ENCODE data around the gene TRIO. TPM values are rescaled to one million over a fixed set of nuclear protein-coding genes. Genes with fewer than 3 reads are reported as not detected.

Gene TRIO
- total RNA-seq, 1 experiment from 2014 or later, result 136 TPM

DNA sequence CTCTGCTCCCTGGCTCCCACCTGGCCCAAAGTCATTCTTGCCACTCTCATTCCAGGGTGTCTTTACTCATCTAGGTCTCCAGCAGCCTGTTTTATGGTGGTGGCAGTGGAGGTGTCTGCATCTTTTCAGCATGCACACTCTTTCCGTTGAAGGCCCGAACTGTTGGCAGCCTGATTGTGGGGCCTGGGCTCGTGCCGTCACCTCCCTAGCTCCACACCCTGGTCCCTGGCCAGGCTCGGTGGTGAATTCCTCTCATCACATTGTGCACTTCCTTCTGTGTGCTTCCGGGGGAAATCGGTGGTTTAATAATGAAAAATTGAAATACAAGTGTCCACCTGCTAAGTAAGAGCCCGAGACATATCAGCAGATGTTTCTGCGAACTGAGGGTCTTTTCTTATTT, 214.3 kb downstream of the TRIO start:
- DNase-seq (ENCODE audit: unreplicated experiment), result no peak
- TF ChIP-seq, protein P1, sequence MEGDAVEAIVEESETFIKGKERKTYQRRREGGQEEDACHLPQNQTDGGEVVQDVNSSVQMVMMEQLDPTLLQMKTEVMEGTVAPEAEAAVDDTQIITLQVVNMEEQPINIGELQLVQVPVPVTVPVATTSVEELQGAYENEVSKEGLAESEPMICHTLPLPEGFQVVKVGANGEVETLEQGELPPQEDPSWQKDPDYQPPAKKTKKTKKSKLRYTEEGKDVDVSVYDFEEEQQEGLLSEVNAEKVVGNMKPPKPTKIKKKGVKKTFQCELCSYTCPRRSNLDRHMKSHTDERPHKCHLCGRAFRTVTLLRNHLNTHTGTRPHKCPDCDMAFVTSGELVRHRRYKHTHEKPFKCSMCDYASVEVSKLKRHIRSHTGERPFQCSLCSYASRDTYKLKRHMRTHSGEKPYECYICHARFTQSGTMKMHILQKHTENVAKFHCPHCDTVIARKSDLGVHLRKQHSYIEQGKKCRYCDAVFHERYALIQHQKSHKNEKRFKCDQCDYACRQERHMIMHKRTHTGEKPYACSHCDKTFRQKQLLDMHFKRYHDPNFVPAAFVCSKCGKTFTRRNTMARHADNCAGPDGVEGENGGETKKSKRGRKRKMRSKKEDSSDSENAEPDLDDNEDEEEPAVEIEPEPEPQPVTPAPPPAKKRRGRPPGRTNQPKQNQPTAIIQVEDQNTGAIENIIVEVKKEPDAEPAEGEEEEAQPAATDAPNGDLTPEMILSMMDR (IDR thresholded peaks at IDR 0.05; ENCODE audit: unreplicated experiment), result no peak
- H3K9me3 Mint-ChIP-seq (ENCODE audit: unreplicated experiment), result no peaks in the 10 kb centered on the region
- intact Hi-C loops (cut with micrococcal nuclease), result no loop called here
- no peaks in the 10 kb centered on the region for H3K4me1 Mint-ChIP-seq (ENCODE audit: insufficient read depth, unreplicated experiment)
- H3K27ac Mint-ChIP-seq (ENCODE audit: low read depth, unreplicated experiment), result no peak overlapping the region
- CTCF ChIA-PET, result interaction anchor here (0.7 to 0.9 kb wide), 3 partner anchors 11 to 372 kb away, joined by 3 to 4 read pairs (median 3); no protein-coding TSS in a partner anchor
- H3K27me3 Mint-ChIP-seq (ENCODE audit: insufficient read depth, unreplicated experiment), result no peaks in the 10 kb centered on the region
- peaks cover 57% of the 10 kb centered on the region for H3K36me3 Mint-ChIP-seq (ENCODE audit: insufficient read depth, unreplicated experiment)
- POLR2A ChIA-PET, result no interaction called here
- no peak overlapping the region for H3K4me3 Mint-ChIP-seq (ENCODE audit: unreplicated experiment)
- BruUV-seq (replicated peaks), result no TSS peak

DNA sequence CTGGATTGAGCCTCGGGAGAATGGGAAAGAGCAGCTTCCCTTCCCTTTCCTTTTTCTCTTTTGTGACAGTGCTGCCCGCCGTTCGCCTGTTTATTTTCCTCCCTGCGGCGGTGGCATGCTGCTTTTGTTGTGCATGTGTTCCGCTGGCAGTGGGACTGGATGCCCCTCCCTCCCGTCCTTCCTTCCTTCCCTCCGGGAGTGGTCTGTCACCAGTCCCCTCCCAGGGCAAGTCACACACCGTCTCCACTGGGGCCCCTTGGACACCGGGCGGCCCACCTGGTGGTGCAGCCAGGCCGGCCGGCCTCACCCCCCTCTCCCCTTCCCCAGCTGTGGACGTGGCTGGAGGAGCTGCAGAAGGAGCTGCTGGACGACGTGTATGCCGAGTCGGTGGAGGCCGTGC, 214.7 kb downstream of the TRIO start:
- no TSS peak for BruUV-seq (replicated peaks)
- Mint-ChIP-seq H3K36me3 (ENCODE audit: insufficient read depth, unreplicated experiment) (peaks cover 58% of the 10 kb centered on the region), H3K4me3 (ENCODE audit: unreplicated experiment) (no peak overlapping the region), H3K4me1 (ENCODE audit: insufficient read depth, unreplicated experiment) (no peaks in the 10 kb centered on the region), H3K9me3 (ENCODE audit: unreplicated experiment) (no peaks in the 10 kb centered on the region), H3K27ac (ENCODE audit: low read depth, unreplicated experiment) (no peak overlapping the region), H3K27me3 (ENCODE audit: insufficient read depth, unreplicated experiment) (no peaks in the 10 kb centered on the region)
- ChIA-PET CTCF (interaction anchor here (0.7 to 0.8 kb wide), 2 partner anchors 11 to 26 kb away, joined by 3 to 4 read pairs; no protein-coding TSS in a partner anchor), POLR2A (no interaction called here)
- TF ChIP-seq, protein P1 (IDR thresholded peaks at IDR 0.05; ENCODE audit: unreplicated experiment), result no peak
- no peak for DNase-seq (ENCODE audit: unreplicated experiment)
- intact Hi-C loops (cut with micrococcal nuclease), result no loop called here

DNA sequence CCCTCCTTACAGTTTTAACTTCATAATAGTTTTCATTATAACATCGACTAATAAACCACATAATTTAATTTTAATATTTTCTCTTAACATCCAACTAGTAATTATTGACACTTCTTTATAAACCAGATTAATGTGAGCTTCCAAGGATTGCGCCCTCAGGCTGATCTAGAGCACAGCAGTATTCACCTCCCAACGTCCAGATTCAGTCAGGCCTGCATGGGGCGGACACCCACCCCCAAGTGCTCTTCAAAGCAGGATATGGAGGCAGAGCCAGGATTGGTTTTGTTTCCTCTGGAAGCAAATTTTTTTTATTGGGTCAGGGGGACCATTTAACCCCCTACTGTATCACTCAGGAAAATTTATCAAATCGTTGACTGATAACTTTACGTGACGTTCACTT, 215.4 kb downstream of the TRIO start:
- no peaks in the 10 kb centered on the region for H3K4me1 Mint-ChIP-seq (ENCODE audit: insufficient read depth, unreplicated experiment)
- peaks cover 59% of the 10 kb centered on the region for H3K36me3 Mint-ChIP-seq (ENCODE audit: insufficient read depth, unreplicated experiment)
- no peak overlapping the region for H3K4me3 Mint-ChIP-seq (ENCODE audit: unreplicated experiment)
- ChIA-PET CTCF (interaction anchor here (0.6 to 1.7 kb wide), 2 partner anchors 9 to 290 kb away, joined by 4 read pairs; no protein-coding TSS in a partner anchor), POLR2A (no interaction called here)
- intact Hi-C loops (cut with micrococcal nuclease), result no loop called here
- no peaks in the 10 kb centered on the region for H3K27me3 Mint-ChIP-seq (ENCODE audit: insufficient read depth, unreplicated experiment)
- no peaks in the 10 kb centered on the region for H3K9me3 Mint-ChIP-seq (ENCODE audit: unreplicated experiment)
- no peak overlapping the region for H3K27ac Mint-ChIP-seq (ENCODE audit: low read depth, unreplicated experiment)
- DNase-seq (ENCODE audit: unreplicated experiment), result no peak
- TF ChIP-seq, protein P1 (IDR thresholded peaks at IDR 0.05; ENCODE audit: unreplicated experiment), result no peak
- no TSS peak for BruUV-seq (replicated peaks)

DNA sequence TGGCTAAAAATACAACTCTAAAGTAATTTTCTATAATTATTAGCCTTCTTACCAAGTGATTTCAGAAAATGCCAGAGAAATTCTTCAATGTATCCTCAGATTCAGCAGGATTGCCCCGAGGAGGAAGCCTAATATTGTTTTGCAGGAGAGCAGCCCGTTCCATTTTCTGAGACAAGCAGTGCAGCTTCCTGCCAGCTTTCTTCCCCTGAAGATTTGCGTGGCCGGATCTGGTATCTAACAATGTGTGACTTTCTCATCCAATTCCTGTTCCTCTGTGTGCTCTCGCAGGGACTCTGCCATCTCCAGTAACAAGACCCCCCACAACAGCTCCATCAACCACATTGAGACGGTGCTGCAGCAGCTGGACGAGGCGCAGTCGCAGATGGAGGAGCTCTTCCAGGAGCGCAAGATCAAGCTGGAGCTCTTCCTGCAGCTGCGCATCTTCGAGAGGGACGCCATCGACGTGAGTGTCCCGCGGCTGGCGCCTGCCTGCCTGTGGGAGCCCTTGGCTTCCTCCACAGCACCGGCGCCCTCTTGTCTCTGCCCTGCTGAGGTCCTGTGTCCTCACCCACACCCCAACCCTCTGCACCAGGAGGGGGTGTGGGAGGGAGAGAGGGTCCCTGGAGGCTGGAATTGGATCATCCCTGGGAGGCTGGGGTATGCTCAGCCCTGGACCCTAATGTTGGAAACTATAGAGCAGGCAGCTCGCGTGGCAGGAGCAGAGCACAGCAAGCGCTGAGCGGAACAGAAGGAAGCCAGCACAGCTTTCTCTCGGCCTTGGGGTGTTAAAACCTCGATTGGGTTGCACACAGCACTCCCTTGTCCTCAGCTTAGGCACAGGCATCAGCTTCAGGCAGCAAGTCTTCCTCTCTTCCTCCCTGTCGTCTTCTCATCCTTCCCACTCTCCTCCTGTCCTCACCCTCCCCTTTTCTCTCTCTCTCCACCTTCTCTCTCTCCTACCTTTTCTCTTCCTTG, 216.2 kb downstream of the TRIO start:
- Mint-ChIP-seq H3K9me3 (ENCODE audit: unreplicated experiment) (no peaks in the 10 kb centered on the region), H3K27ac (ENCODE audit: low read depth, unreplicated experiment) (no peak overlapping the region), H3K27me3 (ENCODE audit: insufficient read depth, unreplicated experiment) (no peaks in the 10 kb centered on the region), H3K4me1 (ENCODE audit: insufficient read depth, unreplicated experiment) (no peaks in the 10 kb centered on the region), H3K4me3 (ENCODE audit: unreplicated experiment) (no peak overlapping the region), H3K36me3 (ENCODE audit: insufficient read depth, unreplicated experiment) (peaks cover 67% of the 10 kb centered on the region)
- intact Hi-C loops (cut with micrococcal nuclease), result no loop called here
- ChIA-PET POLR2A (no interaction called here), CTCF (interaction anchor here (0.6 to 5.2 kb wide), 4 partner anchors 8 to 1306 kb away, joined by 3 to 43 read pairs (median 4); no protein-coding TSS in a partner anchor)
- BruUV-seq (replicated peaks), result no TSS peak
- DNase-seq (ENCODE audit: unreplicated experiment), result no peak
- TF ChIP-seq, protein P1 (IDR thresholded peaks at IDR 0.05; ENCODE audit: unreplicated experiment), result no peak

All from MCF 10A (cell line).